ENCODE data around the gene GLUL. TPM values are rescaled to one million over a fixed set of nuclear protein-coding genes. Genes with fewer than 3 reads are reported as not detected.
A peak's percentile ranks its signal among the peaks of the same experiment; 100 is the strongest.
"Not testable (repeated sequence)": the region's sequence is repeated elsewhere in the genome, so short reads cannot be mapped to it uniquely, and the experiment has no call there.

GLUL gene
- total RNA-seq, 2 experiments from 2014 or later = 140 to 146 TPM

GRCh38 chr1:182389619-182390047 lies 2.0 kb downstream of the GLUL start:
- POLR2A ChIA-PET = no interaction called here
- no peaks in the 10 kb centered on the region for H3K9me3 Mint-ChIP-seq
- H3K36me3 Mint-ChIP-seq (ENCODE audit: low read depth) = peaks cover 60% of the 10 kb centered on the region
- CTCF ChIA-PET = interaction anchor here (0.7 to 2.7 kb wide), 5 partner anchors 8 to 304 kb away, joined by 3 to 7 read pairs (median 4); no protein-coding TSS in a partner anchor
- DNase-seq = peak; percentile 9
- H3K4me1 Mint-ChIP-seq = peaks cover 50% of the 10 kb centered on the region
- peak overlapping the region; percentile 91 for H3K27ac Mint-ChIP-seq
- peak overlapping the region; percentile 90 for H3K4me3 Mint-ChIP-seq
- H3K27me3 Mint-ChIP-seq = peaks cover 15% of the 10 kb centered on the region

DNA sequence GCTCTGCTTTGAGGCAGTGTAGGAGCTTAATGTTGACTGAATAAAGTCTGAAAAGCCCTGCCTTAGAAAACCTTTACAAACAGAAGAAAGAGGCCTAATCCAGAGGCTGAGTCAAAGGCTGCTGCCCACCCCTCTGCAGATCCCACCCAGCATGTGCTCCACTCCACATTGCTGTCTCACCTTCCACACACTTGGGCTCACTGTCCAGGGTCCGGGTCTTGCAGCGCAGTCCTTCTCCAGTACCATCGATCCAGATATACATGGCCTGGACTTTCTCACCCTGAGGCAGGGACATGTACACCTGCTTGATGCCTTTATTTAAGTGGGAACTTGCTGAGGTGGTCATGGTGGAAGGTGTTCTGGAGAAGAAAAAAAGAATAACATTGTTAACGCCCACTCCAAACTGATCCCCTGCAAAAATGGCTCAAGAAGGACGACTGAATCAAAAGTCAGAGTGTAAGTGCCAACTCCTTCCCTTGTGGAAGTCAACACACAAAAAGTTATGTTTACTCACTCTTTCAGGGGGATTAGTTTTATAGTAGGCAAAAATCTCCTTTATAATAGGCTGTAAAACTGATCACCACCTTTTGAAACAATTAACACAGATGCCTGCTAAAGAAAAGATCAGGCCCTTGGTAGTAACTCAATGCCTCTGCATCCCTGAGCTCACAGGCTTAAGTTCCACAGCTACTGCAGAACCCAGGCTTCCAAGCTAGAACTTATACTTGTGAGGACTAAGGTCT lies 3.0 kb downstream of the GLUL start:
- POLR2A ChIA-PET = no interaction called here
- H3K4me3 Mint-ChIP-seq = peak overlapping the region; percentile 90
- DNase-seq = no peak
- H3K4me1 Mint-ChIP-seq = peaks cover 50% of the 10 kb centered on the region
- peaks cover 67% of the 10 kb centered on the region for H3K36me3 Mint-ChIP-seq (ENCODE audit: low read depth)
- H3K27me3 Mint-ChIP-seq = peaks cover 11% of the 10 kb centered on the region
- H3K9me3 Mint-ChIP-seq = no peaks in the 10 kb centered on the region
- CTCF ChIA-PET = interaction anchor here (0.9 to 2.7 kb wide), 6 partner anchors 10 to 308 kb away, joined by 3 to 7 read pairs (median 3); no protein-coding TSS in a partner anchor
- peak overlapping the region; percentile 22 for H3K27ac Mint-ChIP-seq

GRCh38 chr1:182387566-182387965 lies 4.0 kb downstream of the GLUL start:
- peaks cover 70% of the 10 kb centered on the region for H3K36me3 Mint-ChIP-seq (ENCODE audit: low read depth)
- no peak for DNase-seq
- H3K27ac Mint-ChIP-seq = no peak overlapping the region
- H3K4me3 Mint-ChIP-seq = no peak overlapping the region
- ChIA-PET POLR2A (no interaction called here), CTCF (interaction anchor here (0.9 to 1.8 kb wide), 5 partner anchors 10 to 307 kb away, joined by 3 to 5 read pairs (median 3); no protein-coding TSS in a partner anchor)
- H3K4me1 Mint-ChIP-seq = peaks cover 43% of the 10 kb centered on the region
- no peaks in the 10 kb centered on the region for H3K9me3 Mint-ChIP-seq
- H3K27me3 Mint-ChIP-seq = peaks cover 9% of the 10 kb centered on the region

GRCh38 chr1:182386980-182387379 lies 4.6 kb downstream of the GLUL start:
- Mint-ChIP-seq H3K36me3 (ENCODE audit: low read depth) (peaks cover 75% of the 10 kb centered on the region), H3K4me1 (peaks cover 40% of the 10 kb centered on the region), H3K9me3 (no peaks in the 10 kb centered on the region), H3K27ac (no peak overlapping the region), H3K4me3 (no peak overlapping the region), H3K27me3 (peaks cover 9% of the 10 kb centered on the region)
- ChIA-PET CTCF (interaction anchor here (1.1 kb wide), 1 partner anchor 10 kb away, joined by 5 read pairs; no protein-coding TSS in a partner anchor), POLR2A (no interaction called here)
- no peak for DNase-seq

DNA sequence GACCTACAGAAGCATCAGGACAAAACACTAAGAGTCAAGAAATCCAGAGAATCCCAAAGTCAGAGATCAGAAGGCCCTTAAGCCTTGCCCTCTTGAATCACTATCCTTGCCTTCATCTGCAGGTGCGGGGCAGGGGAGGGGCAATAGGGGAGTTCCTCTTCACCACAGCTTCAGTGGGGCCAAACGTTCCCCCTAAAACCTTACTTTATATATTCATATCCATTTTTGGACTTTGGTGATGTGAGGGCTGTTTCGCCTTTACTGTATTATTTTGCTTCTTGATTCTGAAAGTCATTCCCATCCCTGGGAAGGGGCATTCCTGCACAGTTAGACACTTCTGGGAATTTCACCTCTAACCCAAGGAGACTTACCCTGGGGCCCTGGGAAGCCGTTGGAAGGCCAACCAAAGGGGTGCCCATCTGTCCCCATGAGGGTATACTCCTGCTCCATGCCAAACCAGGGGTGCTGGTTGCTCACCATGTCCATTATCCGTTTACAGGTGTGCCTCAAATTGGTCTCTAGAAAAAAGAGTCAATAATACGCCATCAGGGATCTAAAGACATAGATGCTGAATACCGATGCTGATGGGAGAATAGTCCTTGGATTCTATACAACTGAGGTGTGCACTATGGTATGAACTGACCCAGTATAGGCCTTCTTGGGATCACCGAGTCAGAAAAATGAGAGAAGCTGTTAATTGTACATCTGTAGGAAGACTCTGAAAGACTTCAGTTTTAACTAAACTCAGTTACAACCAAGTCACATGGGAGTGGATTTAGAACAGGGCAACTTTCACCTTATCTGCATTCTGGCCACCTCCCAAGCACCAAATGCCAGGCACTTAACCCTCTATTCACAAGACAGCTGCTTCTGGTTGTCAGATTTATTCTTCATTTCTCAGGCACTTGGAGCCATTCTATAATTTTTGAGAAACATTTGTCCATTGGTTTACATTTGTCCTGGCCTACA lies 5.4 kb downstream of the GLUL start:
- POLR2A ChIA-PET = no interaction called here
- Mint-ChIP-seq H3K27ac (no peak overlapping the region), H3K36me3 (ENCODE audit: low read depth) (peaks cover 80% of the 10 kb centered on the region), H3K4me1 (peaks cover 40% of the 10 kb centered on the region), H3K9me3 (no peaks in the 10 kb centered on the region), H3K27me3 (peaks cover 9% of the 10 kb centered on the region), H3K4me3 (no peak overlapping the region)
- DNase-seq = no peak
- CTCF ChIA-PET = interaction anchor here (1.1 kb wide), 1 partner anchor 11 kb away, joined by 5 read pairs; no protein-coding TSS in a partner anchor

- DNase-seq = no peak
- no peaks in the 10 kb centered on the region for H3K27me3 Mint-ChIP-seq
These were observed 7.1 kb downstream of the GLUL start for GRCh38 chr1:182384387-182384960.

GRCh38 chr1:182383934-182384333 lies 7.7 kb downstream of the GLUL start:
- Mint-ChIP-seq H3K36me3 (ENCODE audit: low read depth) (peaks cover 65% of the 10 kb centered on the region), H3K27me3 (no peaks in the 10 kb centered on the region)

More at GRCh38 chr1:182384387-182384960, 7.1 kb downstream of the GLUL start:
- no peak overlapping the region for H3K4me3 Mint-ChIP-seq
- peaks cover 31% of the 10 kb centered on the region for H3K4me1 Mint-ChIP-seq
- peaks cover 69% of the 10 kb centered on the region for H3K36me3 Mint-ChIP-seq (ENCODE audit: low read depth)
- no peak overlapping the region for H3K27ac Mint-ChIP-seq
- H3K9me3 Mint-ChIP-seq = no peaks in the 10 kb centered on the region
- ChIA-PET CTCF (no interaction called here), POLR2A (no interaction called here)

DNA sequence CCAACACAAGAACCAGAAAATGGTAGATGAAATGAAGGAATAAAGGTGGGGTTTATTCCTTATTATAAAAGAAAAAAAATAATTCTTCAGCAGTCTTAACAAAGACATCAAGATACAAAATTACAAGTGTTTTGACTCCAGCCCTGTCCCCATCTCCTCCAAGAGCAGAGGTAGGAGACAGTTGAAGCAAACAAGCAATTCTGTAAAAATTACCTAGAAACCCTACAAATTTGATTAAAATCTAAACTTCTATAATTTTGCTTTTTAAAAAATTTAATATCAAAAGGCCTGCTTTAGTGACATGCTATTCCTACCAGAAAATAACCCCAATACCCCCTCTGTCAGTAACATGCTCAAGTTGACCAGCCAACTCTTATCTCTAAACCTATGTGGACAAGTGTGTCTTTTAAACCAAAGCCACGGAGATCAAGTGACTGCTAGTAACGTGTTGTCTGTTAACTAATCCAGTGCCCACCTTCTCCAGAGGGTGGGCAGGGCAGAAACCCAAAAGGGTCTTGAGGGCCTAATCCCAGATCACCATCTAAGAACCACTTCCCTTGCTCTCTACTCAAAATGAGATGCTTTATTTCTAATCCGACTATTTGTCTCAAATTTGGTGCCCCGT lies 8.4 kb downstream of the GLUL start:
- Mint-ChIP-seq H3K27me3 (no peaks in the 10 kb centered on the region), H3K4me1 (peaks cover 18% of the 10 kb centered on the region), H3K36me3 (ENCODE audit: low read depth) (peaks cover 62% of the 10 kb centered on the region), H3K27ac (no peak overlapping the region), H3K4me3 (no peak overlapping the region), H3K9me3 (no peaks in the 10 kb centered on the region)
- DNase-seq = no peak
- POLR2A ChIA-PET = no interaction called here
- CTCF ChIA-PET = interaction anchor here (0.8 to 1.7 kb wide), 2 partner anchors 14 to 199 kb away, joined by 3 to 4 read pairs; no protein-coding TSS in a partner anchor

More at GRCh38 chr1:182383934-182384333, 7.7 kb downstream of the GLUL start:
- no peaks in the 10 kb centered on the region for H3K9me3 Mint-ChIP-seq
- no peak overlapping the region for H3K27ac Mint-ChIP-seq
- POLR2A ChIA-PET = no interaction called here
- H3K4me1 Mint-ChIP-seq = peaks cover 26% of the 10 kb centered on the region
- no peak overlapping the region for H3K4me3 Mint-ChIP-seq
- no peak for DNase-seq
- CTCF ChIA-PET = interaction anchor here (0.8 kb wide), 1 partner anchor 200 kb away, joined by 3 read pairs; no protein-coding TSS in a partner anchor

DNA sequence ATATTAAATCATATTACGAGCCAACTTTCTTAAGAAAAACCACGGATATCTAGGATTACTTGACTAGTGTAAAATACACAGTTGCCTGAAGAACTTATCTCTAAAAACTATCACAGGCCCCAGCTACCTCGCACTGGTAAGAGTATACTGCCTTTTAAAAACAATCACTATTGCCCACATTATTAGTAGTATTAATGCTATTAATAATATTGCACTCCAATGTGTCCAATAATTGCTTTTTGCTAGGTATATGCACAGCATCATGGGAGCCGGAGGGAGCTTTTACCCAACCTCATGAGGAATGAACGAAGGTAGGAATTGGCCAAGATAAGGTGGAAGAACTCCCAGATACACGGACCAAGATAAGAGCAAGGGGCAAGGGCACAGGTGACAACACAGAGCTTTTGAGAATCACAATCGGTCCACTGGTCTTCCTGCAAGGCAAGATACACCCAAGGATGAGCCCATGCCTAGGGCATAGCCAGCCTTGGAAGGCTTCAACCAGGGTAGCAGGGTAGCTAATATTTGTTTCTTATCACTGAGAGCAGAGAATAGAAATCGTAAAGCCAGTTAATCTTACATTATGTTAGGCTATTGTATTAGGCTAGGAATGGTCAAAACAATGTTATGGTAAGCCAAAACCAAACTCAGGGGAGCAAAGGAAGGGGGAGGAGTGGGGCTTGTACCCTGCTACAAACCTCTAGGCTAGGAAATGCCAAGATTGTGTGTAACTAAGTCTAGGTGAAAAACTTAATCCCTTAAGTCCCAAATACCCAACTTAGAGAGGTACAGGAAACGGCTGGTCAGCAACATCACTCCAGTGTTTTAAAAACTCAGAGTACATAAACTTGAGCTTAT lies 9.4 kb downstream of the GLUL start:
- H3K27ac Mint-ChIP-seq = no peak overlapping the region
- POLR2A ChIA-PET = no interaction called here

GRCh38 chr1:182380199-182380598 lies 11.4 kb downstream of the GLUL start:
- peaks cover 34% of the 10 kb centered on the region for H3K36me3 Mint-ChIP-seq (ENCODE audit: low read depth)
- H3K4me3 Mint-ChIP-seq = no peak overlapping the region
- POLR2A ChIA-PET = no interaction called here
- CTCF ChIA-PET = interaction anchor here (0.9 to 1.5 kb wide), 4 partner anchors 26 to 300 kb away, joined by 3 to 4 read pairs (median 4); no protein-coding TSS in a partner anchor
- peaks cover 2% of the 10 kb centered on the region for H3K9me3 Mint-ChIP-seq
- no peaks in the 10 kb centered on the region for H3K27me3 Mint-ChIP-seq
- H3K4me1 Mint-ChIP-seq = peaks cover 2% of the 10 kb centered on the region
- no peak overlapping the region for H3K27ac Mint-ChIP-seq
- no peak for DNase-seq

More for the DNA sequence above, 9.4 kb downstream of the GLUL start:
- Mint-ChIP-seq H3K27me3 (no peaks in the 10 kb centered on the region), H3K4me3 (no peak overlapping the region), H3K4me1 (peaks cover 8% of the 10 kb centered on the region), H3K9me3 (no peaks in the 10 kb centered on the region), H3K36me3 (ENCODE audit: low read depth) (peaks cover 52% of the 10 kb centered on the region)
- CTCF ChIA-PET = interaction anchor here (0.9 to 1.7 kb wide), 4 partner anchors 7 to 82 kb away, joined by 3 to 4 read pairs (median 4); no protein-coding TSS in a partner anchor
- DNase-seq = no peak

GRCh38 chr1:182379781-182380180 lies 11.8 kb downstream of the GLUL start:
- H3K9me3 Mint-ChIP-seq, POLR2A ChIA-PET, H3K4me1 Mint-ChIP-seq, H3K27ac Mint-ChIP-seq, H3K27me3 Mint-ChIP-seq, DNase-seq, H3K4me3 Mint-ChIP-seq: not testable (repeated sequence)
- H3K36me3 Mint-ChIP-seq (ENCODE audit: low read depth) = peaks cover 30% of the 10 kb centered on the region
- CTCF ChIA-PET = interaction anchor here (0.9 to 1.5 kb wide), 2 partner anchors 25 to 292 kb away, joined by 4 read pairs; no protein-coding TSS in a partner anchor

All from activated CD4-positive, alpha-beta T cell treated with anti-CD3 and anti-CD28 coated beads, Interleukin-2, amount 10 ng/mL, durations not matched to agents 7 days and 5 days (primary cell).